GM15510 (cell line): ENCODE measurements around the gene CHST11.

ENCODE experiments used
- POLR2A ChIP-seq: IDR thresholded peaks from 3 replicates; pipeline ENCODE4 v1.6.1; 2011; ENCODE audit warnings: borderline replicate concordance; ENCODE audit not compliant: insufficient read length; ENCODE audit errors: extremely low read depth

CHST11 gene

GRCh38 chr12:104464899-104465298, 8.2 kb downstream of the CHST11 start:
- TF ChIP-seq POLR2A: no peak

- no peak for TF ChIP-seq POLR2A
Measured at GRCh38 chr12:104466709-104467345, 10.1 kb downstream of the CHST11 start.

GRCh38 chr12:104467346-104467837, 10.6 kb downstream of the CHST11 start:
- TF ChIP-seq POLR2A: no peak

GRCh38 chr12:104468371-104468770, 11.6 kb downstream of the CHST11 start:
- no peak for TF ChIP-seq POLR2A

GRCh38 chr12:104469066-104469465, 12.3 kb downstream of the CHST11 start:
- no peak for TF ChIP-seq POLR2A

- TF ChIP-seq POLR2A: no peak
Measured at GRCh38 chr12:104469523-104469922, 12.8 kb downstream of the CHST11 start.

GRCh38 chr12:104470521-104470920, 13.8 kb downstream of the CHST11 start:
- no peak for TF ChIP-seq POLR2A

- TF ChIP-seq POLR2A: no peak
Measured at GRCh38 chr12:104471336-104471735, 14.6 kb downstream of the CHST11 start.

GRCh38 chr12:104472748-104473147, 16.0 kb downstream of the CHST11 start:
- no peak for TF ChIP-seq POLR2A

- no peak for TF ChIP-seq POLR2A
Measured at GRCh38 chr12:104473374-104473983, 16.7 kb downstream of the CHST11 start.

GRCh38 chr12:104475271-104475670, 18.5 kb downstream of the CHST11 start:
- TF ChIP-seq POLR2A: no peak

GRCh38 chr12:104477510-104478390, 21.0 kb downstream of the CHST11 start:
- TF ChIP-seq POLR2A: no peak

- peak; percentile 27 for TF ChIP-seq POLR2A
Measured at GRCh38 chr12:104478396-104479122, 21.8 kb downstream of the CHST11 start.

GRCh38 chr12:104479123-104479662, 22.4 kb downstream of the CHST11 start:
- TF ChIP-seq POLR2A: no peak

- TF ChIP-seq POLR2A: no peak
Measured at GRCh38 chr12:104480012-104480411, 23.3 kb downstream of the CHST11 start.

- no peak for TF ChIP-seq POLR2A
Measured at GRCh38 chr12:104480826-104481440, 24.2 kb downstream of the CHST11 start.
